ENCODE results near the gene SC5D.

The SC5D gene

GRCh38 chr11:121336279-121336937, 43.8 kb downstream of the SC5D start:
- no peak overlapping the region for H3K4me3 ChIP-seq (ENCODE audit: low read depth, low read length)
- no peak for TF ChIP-seq CTCF (IDR thresholded peaks at IDR 0.05; ENCODE audit: low read depth, low read length, missing control alignments)
- DNase-seq (ENCODE audit: low read depth): no peak

GRCh38 chr11:121337078-121337477, 44.5 kb downstream of the SC5D start:
- no peak for DNase-seq (ENCODE audit: low read depth)
- TF ChIP-seq CTCF (IDR thresholded peaks at IDR 0.05; ENCODE audit: low read depth, low read length, missing control alignments): no peak
- H3K4me3 ChIP-seq (ENCODE audit: low read depth, low read length): no peak overlapping the region

- DNase-seq (ENCODE audit: low read depth): no peak
- no peak for TF ChIP-seq CTCF (IDR thresholded peaks at IDR 0.05; ENCODE audit: low read depth, low read length, missing control alignments)
- no peak overlapping the region for H3K4me3 ChIP-seq (ENCODE audit: low read depth, low read length)
Measured at GRCh38 chr11:121337740-121338272, 45.2 kb downstream of the SC5D start.

GRCh38 chr11:121338536-121338935, 46.0 kb downstream of the SC5D start:
- no peak for DNase-seq (ENCODE audit: low read depth)
- H3K4me3 ChIP-seq (ENCODE audit: low read depth, low read length): no peak overlapping the region
- no peak for TF ChIP-seq CTCF (IDR thresholded peaks at IDR 0.05; ENCODE audit: low read depth, low read length, missing control alignments)

- DNase-seq (ENCODE audit: low read depth): no peak
- no peak overlapping the region for H3K4me3 ChIP-seq (ENCODE audit: low read depth, low read length)
- TF ChIP-seq CTCF (IDR thresholded peaks at IDR 0.05; ENCODE audit: low read depth, low read length, missing control alignments): no peak
Measured at GRCh38 chr11:121340032-121340580, 47.5 kb downstream of the SC5D start.

GRCh38 chr11:121341609-121342008, 49.0 kb downstream of the SC5D start:
- H3K4me3 ChIP-seq (ENCODE audit: low read depth, low read length): no peak overlapping the region
- no peak for TF ChIP-seq CTCF (IDR thresholded peaks at IDR 0.05; ENCODE audit: low read depth, low read length, missing control alignments)
- no peak for DNase-seq (ENCODE audit: low read depth)

- TF ChIP-seq CTCF (IDR thresholded peaks at IDR 0.05; ENCODE audit: low read depth, low read length, missing control alignments): no peak
- no peak overlapping the region for H3K4me3 ChIP-seq (ENCODE audit: low read depth, low read length)
- DNase-seq (ENCODE audit: low read depth): no peak
Measured at GRCh38 chr11:121344824-121345223, 52.3 kb downstream of the SC5D start.

Data from GM12864 (cell line).